B cell (primary cell): Measurements from ENCODE around the gene TSPOAP1. TPM values are rescaled to one million over a fixed set of nuclear protein-coding genes. Genes with fewer than 3 reads are reported as not detected.

Experiments
- ATAC-seq: fragments of 200-7000 bp; cut with Tn5 transposase; one replicate; pipeline ENCODE4 v1.10.0; 2021; ENCODE audit warnings: low read depth, mild to moderate bottlenecking, moderate number of reproducible peaks, moderate library complexity
- CTCF ChIA-PET: fragments of 350-600 bp; sonication (Branson Sonifier 250); formaldehyde crosslinking; loops from one replicate; lab custom pipeline; 2021; ENCODE audit warnings: antibody characterized with exemption, inconsistent platforms; lab: Charles Lee
- POLR2A ChIA-PET: fragments of 350-600 bp; sonication (Branson Sonifier 250); formaldehyde crosslinking; loops from one replicate; lab custom pipeline; 2021; ENCODE audit warnings: antibody characterized with exemption; lab: Charles Lee
- DNase-seq: peaks from one replicate; pipeline ENCODE4 v3.0.0; 2013
- H2AFZ ChIP-seq: 2 replicates; pipeline ENCODE4 v1.6.1; 2012; ENCODE audit warnings: mild to moderate bottlenecking, low read depth, low read length; ENCODE audit not compliant: insufficient read depth, poor library complexity, severe bottlenecking
- H3K27ac ChIP-seq, 2 donors: 1 replicate in 1 of 2; 2 replicates in 1 of 2; pipeline ENCODE4 v1.5.1; 2012 to 2013; ENCODE audit warnings: low read length in 2 of 2, mild to moderate bottlenecking in 2 of 2, moderate library complexity in 1 of 2
- H3K27me3 ChIP-seq, 4 experiments: fragments of 200-600 bp in 1 of 4; sonication (generic) in 1 of 4; replicated peaks in 1 of 4; 1 replicate in 2 of 4; 2 replicates in 2 of 4; pipeline versions ENCODE4 v1.6.1 to v1.7.0; 2013 to 2016; ENCODE audit warnings: low read length in 3 of 4, mild to moderate bottlenecking in 2 of 4, mixed read lengths in 1 of 4, moderate library complexity in 1 of 4; ENCODE audit not compliant: insufficient read depth in 4 of 4, control insufficient read depth in 3 of 4; ENCODE audit errors: control extremely low read depth in 1 of 4
- H3K36me3 ChIP-seq, 2 experiments: replicated peaks in 1 of 2; 1 replicate in 1 of 2; 2 replicates in 1 of 2; pipeline versions ENCODE4 v1.6.1 to v1.7.1; 2013; ENCODE audit warnings: low read length in 1 of 2; ENCODE audit not compliant: insufficient read depth in 2 of 2, control insufficient read depth in 1 of 2; ENCODE audit errors: control extremely low read depth in 1 of 2, extremely low read depth in 1 of 2
- H3K4me1 ChIP-seq, 2 donors: fragments of 200-600 bp in 1 of 2; sonication (generic) in 1 of 2; 1 replicate in 1 of 2; 2 replicates in 1 of 2; pipeline versions ENCODE4 v1.5.1 to v1.6.1; 2013 to 2017; ENCODE audit warnings: low read length in 2 of 2; ENCODE audit not compliant: control insufficient read depth in 2 of 2, insufficient read depth in 2 of 2
- H3K4me2 ChIP-seq: replicated peaks from 2 replicates; pipeline ENCODE3; 2012; ENCODE audit warnings: mild to moderate bottlenecking, low read depth, low read length; ENCODE audit not compliant: poor library complexity, severe bottlenecking
- H3K4me3 ChIP-seq, 5 experiments: fragments of 200-600 bp in 1 of 5; sonication (generic) in 1 of 5; 1 replicate in 3 of 5; 2 replicates in 2 of 5; pipeline versions ENCODE4 v1.5.1 to v1.7.0; 2011 to 2016; ENCODE audit warnings: low read length in 4 of 5, mild to moderate bottlenecking in 4 of 5, low read depth in 2 of 5, control low read depth in 1 of 5, moderate library complexity in 1 of 5; ENCODE audit not compliant: insufficient read depth in 1 of 5; ENCODE audit errors: control extremely low read depth in 1 of 5, extremely low read depth in 1 of 5
- H3K79me2 ChIP-seq: fragments of 200-600 bp; sonication (generic); one replicate; pipeline ENCODE4 v1.6.0; 2016; ENCODE audit warnings: low read length; ENCODE audit not compliant: control insufficient read depth, insufficient read depth
- H3K9ac ChIP-seq: fragments of 200-600 bp; sonication (generic); 2 replicates; pipeline ENCODE4 v1.6.1; 2017; ENCODE audit warnings: mild to moderate bottlenecking, low read length, moderate library complexity
- H3K9me3 ChIP-seq, 3 donors: one replicate each; pipeline versions ENCODE4 v1.6.1 to v1.7.1; 2013; ENCODE audit warnings: low read length in 2 of 3; ENCODE audit not compliant: control insufficient read depth in 2 of 3, insufficient read depth in 1 of 3; ENCODE audit errors: control extremely low read depth in 1 of 3
- H4K20me1 ChIP-seq: 2 replicates; pipeline ENCODE4 v1.6.0; 2012; ENCODE audit warnings: mild to moderate bottlenecking, low read length; ENCODE audit not compliant: insufficient read depth, control insufficient read depth, poor library complexity, severe bottlenecking
- H3K27ac Mint-ChIP-seq: one replicate; pipeline ENCODE4 v1.8.0; 2021; ENCODE audit warnings: mixed read lengths
- H3K27me3 Mint-ChIP-seq: one replicate; pipeline ENCODE4 v1.8.0; 2021; ENCODE audit warnings: mixed read lengths
- H3K4me1 Mint-ChIP-seq: one replicate; pipeline ENCODE4 v1.8.0; 2021; ENCODE audit warnings: mixed read lengths
- H3K4me3 Mint-ChIP-seq: one replicate; pipeline ENCODE4 v1.8.0; 2021; ENCODE audit warnings: mixed read lengths
- H3K9me3 Mint-ChIP-seq: one replicate; pipeline ENCODE4 v1.8.0; 2022; ENCODE audit warnings: mixed read lengths; ENCODE audit not compliant: insufficient read depth
- EZH2 ChIP-seq: IDR thresholded peaks from 2 replicates; pipeline ENCODE4 v1.6.1; 2012; ENCODE audit warnings: borderline replicate concordance, low read depth, mild to moderate bottlenecking, moderate library complexity, low read length; ENCODE audit not compliant: insufficient read depth, poor library complexity, severe bottlenecking
- WGBS: methylation state at CpG from one replicate; pipeline ENCODE4 v1.1.5; 2013; ENCODE audit warnings: missing lambda C conversion rate; ENCODE audit not compliant: insufficient coverage; 5-methylcytosine and 5-hydroxymethylcytosine counted together
- intact Hi-C: fragments of 100-400 bp; cut with micrococcal nuclease; formaldehyde crosslinking; loops from one replicate; pipeline ENCODE4 v1.10.0; 2022
- polyA plus RNA-seq: library from polyadenylated mRNA; depleted of rRNA; stranded (reverse); fragments of >200 nt; gene quantifications from 2 replicates; pipeline ENCODE4 v1.2.3, GENCODE V29; 2012
- total RNA-seq, 2 donors: library from RNA; stranded (reverse); fragments of 120-200 nt in 1 of 2; gene quantifications; 1 replicate in 1 of 2; 2 replicates in 1 of 2; pipeline versions ENCODE4 v1.2.3 to v1.2.4, GENCODE V29; 2013 to 2022
- TF ChIP-seq, protein P1 (sequence below): fragments of 200-600 bp; IDR thresholded peaks from one replicate; pipeline ENCODE4 v1.8.0; 2022; ENCODE audit warnings: antibody characterized with exemption, mild to moderate bottlenecking

Gene TSPOAP1
- total and polyA plus RNA-seq, 2 donors (not counting 1 experiment from before 2014, with no cell fraction given): 10.8 to 30.7 TPM

DNA sequence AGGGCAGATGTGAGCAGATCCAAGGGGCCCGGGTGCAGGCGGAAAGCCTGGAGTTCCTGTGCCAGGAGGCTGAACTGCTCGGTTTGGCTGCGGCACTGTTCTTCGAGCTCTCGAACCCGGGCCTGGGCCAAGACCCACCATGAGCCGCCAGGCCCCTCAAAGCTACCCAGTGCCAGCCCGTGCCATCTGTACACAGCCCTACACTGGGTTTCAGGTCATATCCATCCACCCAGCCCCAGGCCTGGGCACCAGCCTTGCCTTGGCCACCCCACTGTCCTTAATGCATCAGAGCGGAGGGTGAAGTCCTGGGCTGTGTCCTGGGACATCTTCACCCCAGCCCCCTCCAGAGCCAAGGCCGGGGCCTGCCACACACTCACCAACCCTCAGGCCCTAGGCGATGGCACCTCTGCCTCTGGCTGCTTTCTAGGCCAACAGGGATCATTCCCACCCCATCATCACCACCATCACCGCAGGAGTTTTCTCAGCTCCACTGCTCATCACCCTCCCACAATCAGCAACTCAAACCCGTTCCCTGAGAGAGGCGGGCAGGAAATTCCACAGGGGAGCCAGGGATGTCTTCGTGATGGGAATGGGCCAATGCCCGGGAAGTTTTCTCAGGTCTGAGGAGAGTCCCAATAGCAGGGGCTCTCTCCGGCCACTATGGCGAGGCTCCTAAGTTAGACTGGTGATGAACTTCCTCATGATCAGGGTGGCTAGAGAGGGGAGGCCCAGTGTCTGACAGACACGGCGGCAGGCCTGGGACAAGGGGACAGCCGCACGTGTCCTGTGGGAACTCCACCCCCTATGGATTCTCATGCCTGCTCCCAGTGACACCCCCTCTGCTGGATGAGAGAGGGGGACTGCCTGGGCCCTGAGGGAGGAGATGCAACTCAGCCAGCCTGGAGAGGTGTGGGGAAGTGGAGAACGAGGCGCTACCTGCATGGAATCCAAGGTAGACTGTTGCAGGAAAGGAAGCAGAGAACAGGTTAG lies 9.1 kb downstream of the TSPOAP1 start:
- peaks cover 19% of the 10 kb centered on the region for H3K79me2 ChIP-seq
- H3K36me3 ChIP-seq: no peaks in the 10 kb centered on the region
- H3K9ac ChIP-seq: no peak overlapping the region
- no peaks in the 10 kb centered on the region for H3K27me3 ChIP-seq
- no peak for ATAC-seq
- H3K4me1 ChIP-seq: peaks cover 16 to 19% of the 10 kb centered on the region in 2 donors
- no peak for DNase-seq
- Mint-ChIP-seq H3K4me1 (peaks cover 22% of the 10 kb centered on the region), H3K27ac (no peak overlapping the region), H3K4me3 (no peak overlapping the region), H3K9me3 (no peaks in the 10 kb centered on the region), H3K27me3 (no peaks in the 10 kb centered on the region)
- 98% methylated on average over 21 of the region's 25 CpGs for WGBS
- intact Hi-C loops: no loop called here
- ChIA-PET POLR2A (interaction anchor here (1.2 to 5.5 kb wide), 4 partner anchors 7 to 25 kb away, joined by 4 to 46 read pairs (median 40); partner anchors contain the start of gene TSPOAP1), CTCF (interaction anchor here (1.2 to 17.9 kb wide), 4 partner anchors 22 to 63 kb away, joined by 4 to 587 read pairs (median 88); partner anchors contain the start of gene SUPT4H1)
- no peaks in the 10 kb centered on the region for H3K9me3 ChIP-seq
- H4K20me1 ChIP-seq: no peaks in the 10 kb centered on the region
- H3K27ac ChIP-seq: no peak overlapping the region
- H2AFZ ChIP-seq: no peak overlapping the region
- no peak for TF ChIP-seq EZH2
- TF ChIP-seq, protein P1, sequence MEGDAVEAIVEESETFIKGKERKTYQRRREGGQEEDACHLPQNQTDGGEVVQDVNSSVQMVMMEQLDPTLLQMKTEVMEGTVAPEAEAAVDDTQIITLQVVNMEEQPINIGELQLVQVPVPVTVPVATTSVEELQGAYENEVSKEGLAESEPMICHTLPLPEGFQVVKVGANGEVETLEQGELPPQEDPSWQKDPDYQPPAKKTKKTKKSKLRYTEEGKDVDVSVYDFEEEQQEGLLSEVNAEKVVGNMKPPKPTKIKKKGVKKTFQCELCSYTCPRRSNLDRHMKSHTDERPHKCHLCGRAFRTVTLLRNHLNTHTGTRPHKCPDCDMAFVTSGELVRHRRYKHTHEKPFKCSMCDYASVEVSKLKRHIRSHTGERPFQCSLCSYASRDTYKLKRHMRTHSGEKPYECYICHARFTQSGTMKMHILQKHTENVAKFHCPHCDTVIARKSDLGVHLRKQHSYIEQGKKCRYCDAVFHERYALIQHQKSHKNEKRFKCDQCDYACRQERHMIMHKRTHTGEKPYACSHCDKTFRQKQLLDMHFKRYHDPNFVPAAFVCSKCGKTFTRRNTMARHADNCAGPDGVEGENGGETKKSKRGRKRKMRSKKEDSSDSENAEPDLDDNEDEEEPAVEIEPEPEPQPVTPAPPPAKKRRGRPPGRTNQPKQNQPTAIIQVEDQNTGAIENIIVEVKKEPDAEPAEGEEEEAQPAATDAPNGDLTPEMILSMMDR: no peak
- no peak overlapping the region for H3K4me2 ChIP-seq
- no peak overlapping the region for H3K4me3 ChIP-seq
